ENCODE data around the gene C17orf113. TPM values are rescaled to one million over a fixed set of nuclear protein-coding genes. Genes with fewer than 3 reads are reported as not detected.
A peak's percentile ranks its signal among the peaks of the same experiment; 100 is the strongest.

The C17orf113 gene
- total RNA-seq, 2 donors from 2014 or later: 0.33 to 0.93 TPM

DNA sequence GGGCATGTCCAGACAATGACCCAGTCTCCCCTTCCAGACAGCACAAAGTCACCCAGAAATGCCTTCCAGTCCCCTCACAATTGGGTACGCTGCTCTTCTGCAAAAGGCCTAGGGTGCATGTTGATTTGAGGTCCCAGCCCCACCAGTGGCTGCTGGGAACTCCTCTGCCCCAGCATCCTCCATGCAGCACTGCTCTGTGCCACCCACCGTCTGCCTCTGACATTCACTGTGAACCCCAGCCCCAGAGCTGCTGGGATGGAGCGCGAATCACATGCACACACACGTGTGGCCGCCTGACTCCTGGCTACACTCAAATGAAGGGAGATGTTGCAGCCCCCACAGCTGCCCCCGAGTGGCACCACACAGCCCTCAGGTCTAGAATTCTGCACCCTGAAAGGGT is 1.2 kb upstream of the C17orf113 start:
- no peak for DNase-seq (ENCODE audit: low spot score)
- intact Hi-C loops (cut with DNase I): no loop called here

DNA sequence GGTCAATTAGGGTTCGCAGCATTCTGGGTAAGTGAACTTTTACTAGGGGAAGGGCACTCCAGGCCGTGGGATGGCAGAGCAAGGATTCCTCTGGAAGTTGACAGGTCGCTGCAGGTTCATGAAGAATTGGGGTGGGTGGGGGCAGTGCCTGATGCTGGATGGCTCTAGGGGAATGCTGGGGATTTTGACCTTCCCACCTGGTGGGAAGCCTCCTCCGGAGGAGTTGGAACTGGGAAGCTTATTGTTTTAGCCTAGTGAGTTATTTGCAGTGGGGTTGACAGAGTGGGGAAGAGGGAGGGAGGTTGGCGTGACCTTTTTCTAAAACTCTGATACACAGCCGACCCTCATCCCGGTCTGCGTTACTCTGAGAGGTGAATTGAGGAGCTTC is 606 bp upstream of the C17orf113 start:
- intact Hi-C loops (cut with DNase I): no loop called here
- no peak for DNase-seq (ENCODE audit: low spot score)

DNA sequence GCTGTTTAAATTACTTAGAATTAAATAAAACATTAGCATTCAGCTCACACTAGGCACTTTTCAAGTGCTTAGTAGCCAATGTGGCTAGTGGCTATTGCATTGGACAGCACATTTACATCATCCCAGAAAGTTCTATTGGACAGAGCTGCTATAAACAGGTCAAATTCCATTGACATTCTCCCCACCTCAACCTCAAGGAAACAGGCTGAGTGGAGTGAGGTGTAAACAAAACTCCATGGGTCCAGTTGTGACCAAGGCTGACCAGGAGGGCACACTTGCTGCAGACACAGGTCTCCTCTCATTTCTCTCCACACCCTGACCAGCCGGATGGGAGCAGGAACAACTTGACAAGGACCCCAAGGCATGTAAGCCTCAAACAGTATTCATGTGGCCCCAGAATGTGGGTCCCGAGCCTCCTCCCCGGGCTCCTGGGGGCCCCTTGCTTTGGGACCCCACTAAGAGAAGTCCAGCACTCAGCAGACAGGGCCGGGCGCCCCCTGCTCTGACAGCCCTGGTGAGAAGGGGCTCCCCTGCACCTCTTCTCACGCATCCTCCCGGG is 488 bp downstream of the C17orf113 start:
- intact Hi-C loops (cut with DNase I): no loop called here
- DNase-seq (ENCODE audit: low spot score): no peak

DNA sequence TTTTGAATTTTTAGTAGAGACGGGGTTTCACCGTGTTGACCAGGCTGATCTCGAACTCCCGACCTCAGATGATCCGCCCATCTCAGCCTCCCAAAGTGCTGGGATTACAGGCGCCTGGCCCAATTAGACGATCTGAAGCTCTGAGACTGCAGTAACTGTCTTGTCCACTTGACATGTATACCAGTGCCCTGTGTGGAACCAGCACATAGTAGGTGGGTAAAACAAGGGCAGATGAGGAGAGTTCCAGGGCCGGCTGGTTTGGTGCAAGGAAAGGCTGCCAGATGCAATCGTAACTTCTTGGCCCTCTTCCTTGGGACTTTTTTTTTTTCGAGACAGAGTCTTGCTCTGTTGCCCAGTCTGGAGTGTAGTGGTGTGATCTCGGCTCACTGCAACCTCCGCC is 3.1 kb downstream of the C17orf113 start:
- intact Hi-C loops (cut with DNase I): no loop called here
- no peak for DNase-seq (ENCODE audit: low spot score)

DNA sequence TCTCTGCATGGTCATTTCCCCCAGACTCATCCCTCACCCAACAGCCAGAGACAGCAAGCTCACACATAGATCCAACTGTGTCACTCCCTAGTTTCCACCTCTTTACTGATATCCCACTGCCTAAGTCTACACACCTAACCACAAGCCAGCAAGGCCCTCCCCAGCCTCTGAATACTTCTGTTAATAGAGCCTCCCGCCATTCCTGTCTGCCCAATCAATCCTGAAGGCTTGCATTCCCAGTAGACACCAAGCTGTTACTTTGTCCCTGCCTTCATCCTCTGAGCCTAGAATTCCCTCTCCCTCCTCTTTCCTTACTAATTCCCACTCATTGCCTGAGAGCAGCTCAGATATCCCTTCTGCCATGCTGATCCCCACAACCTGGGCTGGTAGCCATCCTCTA is 4.7 kb downstream of the C17orf113 start:
- intact Hi-C loops (cut with DNase I): no loop called here
- DNase-seq (ENCODE audit: low spot score): no peak

DNA sequence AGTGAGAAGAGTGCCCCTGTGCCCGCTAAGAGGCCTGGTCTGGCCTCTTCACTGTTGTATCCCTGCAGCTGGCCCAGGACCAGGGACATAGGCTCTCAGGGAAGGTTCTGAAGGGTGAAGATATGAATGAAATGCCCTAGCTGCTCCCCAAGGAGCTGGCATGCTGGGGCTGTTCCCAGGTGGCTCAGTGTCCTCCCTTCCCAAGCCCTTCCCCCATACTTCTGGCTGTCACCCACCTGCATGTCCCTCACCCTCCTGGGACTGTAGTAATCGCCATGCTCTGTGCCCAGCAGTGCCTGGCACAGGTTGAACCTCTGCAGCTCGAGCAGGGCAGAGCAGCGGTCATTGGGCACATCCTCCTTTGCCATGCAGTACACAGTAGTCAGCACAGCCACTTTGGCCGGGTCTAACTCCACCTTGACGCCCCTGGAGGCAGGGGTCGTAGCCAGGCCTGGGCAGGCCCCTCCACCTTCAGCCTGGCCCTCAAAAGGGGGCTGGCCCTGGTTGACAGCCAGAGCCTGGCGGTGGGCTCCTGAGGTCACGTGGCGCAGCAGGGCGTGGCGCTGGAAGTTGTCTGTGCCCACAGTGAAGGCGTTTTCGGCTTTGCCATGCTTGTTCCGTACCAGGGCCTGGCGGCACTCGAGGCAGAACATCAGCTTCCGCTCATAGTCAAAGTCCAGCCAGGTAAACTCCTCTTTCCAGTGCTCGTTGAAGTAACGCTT is 7.6 kb downstream of the C17orf113 start:
- DNase-seq (ENCODE audit: low spot score): no peak
- intact Hi-C loops (cut with DNase I): no loop called here

DNA sequence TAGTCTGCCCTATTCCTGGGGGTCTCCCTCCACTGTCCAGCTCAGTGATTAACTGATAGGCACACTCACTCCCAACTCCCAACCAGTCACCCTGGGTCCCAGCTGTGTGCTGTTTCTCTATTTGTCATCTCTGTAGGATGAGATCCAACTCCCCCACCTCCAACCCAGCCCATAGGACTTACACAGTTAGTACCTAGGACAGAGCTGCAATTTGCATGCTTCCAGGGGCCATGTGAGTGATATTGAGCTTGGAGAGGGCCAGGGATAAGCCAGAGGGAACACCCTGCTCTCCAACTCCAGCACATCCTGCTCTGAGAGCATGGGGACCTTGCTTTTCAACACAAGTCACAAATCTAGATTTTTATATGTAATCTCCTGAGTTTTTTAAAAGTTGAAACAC is 8.8 kb downstream of the C17orf113 start:
- intact Hi-C loops (cut with DNase I): no loop called here
- DNase-seq (ENCODE audit: low spot score): no peak

DNA sequence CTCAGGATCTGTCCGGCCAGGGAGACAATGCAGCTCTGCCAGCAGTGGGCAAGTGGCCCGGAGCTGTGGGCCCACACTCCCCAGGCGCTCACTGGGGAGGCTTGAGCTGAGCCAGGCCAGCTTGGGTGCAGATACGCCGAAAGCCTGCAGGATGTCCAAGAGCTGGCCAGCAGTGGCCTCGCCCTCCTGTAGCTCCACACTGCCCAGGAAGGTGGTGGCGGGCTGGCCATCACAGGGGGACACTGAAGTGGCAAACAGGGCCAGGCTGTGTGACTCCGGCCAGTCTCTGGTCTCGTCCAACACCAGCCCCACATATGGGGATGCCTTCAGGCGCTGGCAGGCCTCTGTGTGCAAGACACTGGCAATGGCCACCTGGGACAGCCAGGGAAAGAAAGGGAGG is 9.6 kb downstream of the C17orf113 start:
- DNase-seq (ENCODE audit: low spot score): no peak
- intact Hi-C loops (cut with DNase I): no loop called here

DNA sequence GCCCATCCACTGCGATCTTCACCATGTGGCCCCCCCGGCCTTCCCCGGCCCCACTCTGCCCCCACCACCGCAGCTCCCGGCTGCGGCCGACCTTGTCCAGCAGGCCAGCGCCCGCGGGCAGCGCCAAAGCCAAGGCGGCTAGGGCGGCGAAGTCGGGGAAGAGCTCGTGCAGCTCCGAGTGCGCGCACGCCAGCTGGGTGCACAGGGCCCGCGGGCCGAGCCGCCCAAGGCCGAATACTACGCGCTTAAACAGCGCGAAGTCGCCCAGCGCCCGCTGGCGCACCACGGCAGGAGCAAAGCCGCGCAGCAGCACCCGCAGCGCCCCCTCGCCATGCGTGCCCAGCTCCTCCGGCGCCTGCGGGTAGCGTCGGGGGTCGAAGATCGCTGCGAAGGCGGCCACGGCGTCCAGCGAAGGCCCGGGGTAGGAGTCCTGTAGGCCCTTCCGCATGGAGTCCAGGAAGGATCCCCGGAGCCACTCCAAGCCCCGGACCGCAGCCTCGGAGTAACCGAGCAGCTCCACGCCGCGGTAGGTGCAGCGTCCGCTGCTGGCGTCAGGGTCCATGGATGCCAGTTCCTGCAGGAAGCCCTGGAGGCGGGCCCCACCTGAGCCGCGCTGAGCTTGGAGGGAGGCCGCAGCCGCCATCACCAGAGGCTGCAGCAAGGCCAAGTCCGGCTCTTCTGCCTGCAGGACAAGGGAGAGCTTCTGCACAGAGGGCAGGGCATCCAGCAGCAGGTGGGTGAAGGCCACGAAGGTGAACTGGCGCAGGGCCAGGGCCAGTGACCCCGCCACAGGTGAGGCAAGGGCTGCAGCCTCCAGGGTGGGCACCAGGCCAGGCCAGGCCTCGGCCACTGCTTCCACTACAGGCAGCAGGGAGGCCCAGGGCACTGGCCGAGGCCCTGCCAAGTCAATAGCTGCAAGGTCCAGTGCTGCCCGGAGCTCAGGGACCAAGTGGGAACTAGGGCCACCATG is 10.3 kb downstream of the C17orf113 start:
- intact Hi-C loops (cut with DNase I): no loop called here
- DNase-seq (ENCODE audit: low spot score): no peak

DNA sequence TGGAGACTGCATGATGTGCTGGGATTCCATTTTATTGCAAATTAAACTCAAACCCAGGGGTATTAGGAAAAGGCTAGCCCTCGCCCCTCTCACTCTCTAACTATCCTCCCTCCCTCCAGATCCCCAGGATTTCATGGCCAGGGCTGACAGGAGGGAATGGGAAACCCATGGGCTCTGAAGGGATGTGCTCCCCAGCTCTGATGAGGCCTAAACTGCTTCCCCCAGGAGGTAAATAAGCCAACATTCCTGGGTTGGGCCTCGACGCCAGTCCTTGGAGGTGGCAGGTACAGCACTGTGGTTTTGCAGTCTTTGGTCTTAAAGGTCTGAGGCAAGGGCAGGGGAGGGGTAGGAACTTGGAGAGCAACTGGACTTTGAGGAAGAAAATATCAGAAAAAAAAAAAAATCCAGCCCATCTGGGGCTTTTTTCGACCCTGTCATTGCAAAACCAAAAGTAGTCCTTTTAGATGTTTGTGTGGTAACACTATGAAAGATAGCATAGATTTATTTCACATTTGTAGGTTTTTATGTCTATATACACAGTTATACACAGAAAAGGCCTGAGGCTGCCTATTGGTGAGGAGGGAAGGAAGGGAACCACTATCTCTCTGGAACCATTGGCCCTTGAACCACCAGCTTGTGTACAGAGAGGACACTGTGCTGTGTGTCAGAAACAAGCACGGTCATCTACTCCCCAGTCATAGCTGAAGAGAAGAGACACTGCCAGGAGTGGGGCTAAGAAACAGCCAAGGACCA is 12.0 kb downstream of the C17orf113 start:
- intact Hi-C loops (cut with DNase I): no loop called here

DNA sequence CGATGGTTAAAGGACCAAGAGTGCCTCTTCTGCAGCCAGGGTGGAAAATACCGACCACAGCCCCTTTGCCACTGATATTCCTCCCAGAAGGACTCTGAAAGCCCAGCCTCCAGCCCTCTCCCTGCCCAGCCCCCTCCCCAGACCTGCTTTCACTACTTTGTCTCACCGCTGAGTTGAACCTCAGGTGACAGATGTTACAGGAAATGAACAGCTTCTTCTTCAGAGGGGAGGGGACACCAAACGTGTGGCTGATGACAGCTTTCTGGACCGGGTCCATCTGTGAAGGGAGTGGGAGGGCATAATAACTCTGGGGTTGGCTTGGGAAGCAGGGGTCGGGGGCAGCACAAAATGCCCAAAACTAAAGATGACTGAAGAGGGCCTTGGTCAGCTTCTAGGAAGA is 16.3 kb downstream of the C17orf113 start:
- no peak for DNase-seq (ENCODE audit: low spot score)
- intact Hi-C loops (cut with DNase I): no loop called here

More for the DNA sequence above, 12.0 kb downstream of the C17orf113 start:
- no peak for DNase-seq (ENCODE audit: low spot score)

DNA sequence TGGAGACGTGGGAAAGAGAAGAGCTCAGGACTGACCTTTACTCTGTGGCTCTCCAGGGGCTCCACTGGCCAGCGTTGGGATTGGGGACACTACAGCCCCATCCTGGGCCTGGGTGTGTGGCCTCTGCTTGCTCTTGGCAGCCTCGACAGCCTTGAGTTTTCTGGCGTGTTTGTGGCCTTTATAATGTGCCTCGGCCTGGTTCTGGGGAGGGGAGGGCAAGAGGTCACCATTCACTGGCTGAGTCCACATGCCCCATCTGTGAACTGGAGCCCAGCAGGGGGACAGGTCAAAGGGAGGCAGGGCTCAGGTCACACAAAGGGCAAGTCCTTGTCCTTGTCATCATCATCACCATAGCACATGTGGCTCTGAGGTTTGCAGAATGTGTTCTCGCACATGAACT is 18.8 kb downstream of the C17orf113 start:
- intact Hi-C loops (cut with DNase I): no loop called here
- DNase-seq (ENCODE audit: low spot score): no peak

DNA sequence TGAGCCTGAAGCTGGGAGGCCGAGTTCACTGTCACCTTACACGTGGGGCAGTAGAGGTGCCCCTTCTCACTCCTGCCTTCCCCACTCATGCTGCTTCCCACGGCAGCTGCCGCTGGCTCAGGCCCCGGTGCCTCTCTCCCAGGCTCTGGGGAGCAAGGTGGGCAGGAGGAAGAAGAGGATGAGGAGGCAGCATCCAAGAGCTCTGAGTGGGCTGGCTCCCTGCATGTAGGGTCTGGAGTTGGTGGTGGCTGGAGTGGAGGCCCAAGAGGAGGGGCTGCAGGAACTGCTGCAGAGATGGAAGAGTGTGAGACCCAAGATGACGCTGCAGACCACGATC is 21.6 kb downstream of the C17orf113 start:
- intact Hi-C loops (cut with DNase I): loop anchor here (2.0 to 10.0 kb wide), 3 partner anchors 44 to 89 kb away; partner anchors contain the start of gene DHX58 (in 1 of the 2)

DNA sequence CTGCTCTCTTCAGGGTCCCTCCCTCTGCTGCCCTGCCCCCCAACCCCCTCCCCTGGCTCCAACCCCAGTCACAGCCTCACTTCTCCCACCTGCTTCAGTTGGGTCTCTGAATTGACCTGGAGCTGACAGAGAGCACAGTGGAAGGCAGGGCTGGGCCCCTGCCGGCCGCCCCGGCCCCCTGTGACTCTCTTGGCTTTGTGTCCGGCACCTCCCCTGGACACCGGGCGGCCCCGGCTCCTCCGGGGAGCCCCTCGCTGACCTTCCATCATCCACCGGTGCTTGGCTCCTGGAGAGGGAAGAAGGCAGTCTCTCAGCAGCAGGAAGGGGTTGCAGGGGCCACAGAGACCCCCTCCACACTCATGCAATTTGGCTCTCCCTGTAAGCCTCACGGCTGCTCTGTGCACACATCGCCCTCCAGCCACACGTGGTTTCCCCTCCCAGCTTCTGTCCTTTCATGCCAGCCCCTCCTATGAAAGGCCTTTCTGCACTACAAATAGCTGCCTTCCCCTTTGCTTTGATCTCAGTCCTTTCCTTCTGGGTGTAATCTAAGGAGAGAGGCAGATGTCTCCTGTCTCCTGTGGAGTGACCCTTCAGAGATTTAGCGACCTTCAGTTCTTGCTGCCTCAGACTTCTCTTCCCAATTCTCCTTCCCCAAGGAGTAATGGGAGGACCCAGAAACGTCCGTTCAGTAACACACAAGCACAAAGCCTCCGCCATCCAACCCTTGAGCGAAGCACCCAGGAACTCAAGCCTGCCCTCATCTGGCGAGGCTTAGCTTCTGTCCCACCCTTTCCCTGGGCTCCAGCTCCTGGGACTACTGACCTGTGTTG is 22.2 kb downstream of the C17orf113 start:
- intact Hi-C loops (cut with DNase I): loop anchor here (2.0 to 10.0 kb wide), 3 partner anchors 45 to 89 kb away; partner anchors contain the start of gene DHX58 (in 1 of the 2)
- no peak for DNase-seq (ENCODE audit: low spot score)

More for the DNA sequence above, 21.6 kb downstream of the C17orf113 start:
- no peak for DNase-seq (ENCODE audit: low spot score)

DNA sequence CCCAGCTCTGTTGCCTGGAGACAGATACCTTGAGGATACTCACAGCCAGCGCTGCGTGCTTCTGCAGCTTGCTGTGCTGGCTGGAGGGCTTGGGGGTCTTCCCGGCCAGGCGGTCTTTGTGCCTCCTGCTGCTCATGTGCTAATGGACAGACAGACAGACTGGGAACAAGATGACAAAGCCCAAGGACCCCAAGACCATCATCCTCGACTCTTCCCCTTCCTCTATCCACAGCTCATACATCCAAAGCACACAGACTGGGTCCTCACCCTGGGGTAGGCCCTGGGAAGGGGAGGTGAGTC is 22.9 kb downstream of the C17orf113 start:
- no peak for DNase-seq (ENCODE audit: low spot score)
- intact Hi-C loops (cut with DNase I): loop anchor here (5.0 to 10.0 kb wide), 2 partner anchors 87 to 90 kb away; partner anchors contain the start of gene DHX58 (in 1 of the 2)

DNA sequence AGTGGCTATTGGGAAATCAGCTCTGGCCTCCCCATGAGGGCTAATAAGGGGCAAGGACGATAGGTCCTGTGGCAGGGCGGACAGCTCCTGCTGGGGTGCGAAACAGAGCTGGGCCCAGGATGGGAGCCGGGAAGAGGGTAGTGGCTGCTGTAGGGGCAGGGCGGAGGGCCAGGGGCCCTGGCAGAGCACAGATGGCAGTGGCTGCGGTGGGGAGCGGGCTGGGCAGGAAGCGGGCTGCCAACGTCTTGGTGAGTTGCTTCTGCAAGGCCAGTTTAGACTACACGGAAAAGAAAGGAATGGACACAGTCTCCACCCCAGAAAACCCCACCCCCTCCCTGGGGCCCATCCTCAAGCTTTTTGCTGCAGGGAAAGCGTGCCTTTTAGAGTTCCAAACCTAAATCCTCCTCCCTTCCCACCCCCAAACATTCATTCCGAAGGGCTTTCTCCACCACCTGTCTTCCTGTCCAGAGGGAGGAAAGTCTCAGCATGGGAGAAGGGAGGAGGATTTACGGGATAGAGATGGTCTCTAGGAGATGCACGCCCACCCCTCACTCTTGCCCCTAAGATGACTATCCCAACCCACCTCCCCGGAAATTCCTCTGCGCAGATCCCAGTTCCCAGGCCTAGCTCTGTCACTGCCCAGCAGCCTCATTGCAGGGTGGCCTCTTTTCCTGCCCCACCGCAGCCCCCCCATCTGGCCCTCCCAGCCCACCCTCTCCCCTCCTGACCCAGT is 23.4 kb downstream of the C17orf113 start:
- intact Hi-C loops (cut with DNase I): loop anchor here (5.0 to 10.0 kb wide), 2 partner anchors 88 to 90 kb away; partner anchors contain the start of gene DHX58 (in 1 of the 2)
- DNase-seq (ENCODE audit: low spot score): no peak

DNA sequence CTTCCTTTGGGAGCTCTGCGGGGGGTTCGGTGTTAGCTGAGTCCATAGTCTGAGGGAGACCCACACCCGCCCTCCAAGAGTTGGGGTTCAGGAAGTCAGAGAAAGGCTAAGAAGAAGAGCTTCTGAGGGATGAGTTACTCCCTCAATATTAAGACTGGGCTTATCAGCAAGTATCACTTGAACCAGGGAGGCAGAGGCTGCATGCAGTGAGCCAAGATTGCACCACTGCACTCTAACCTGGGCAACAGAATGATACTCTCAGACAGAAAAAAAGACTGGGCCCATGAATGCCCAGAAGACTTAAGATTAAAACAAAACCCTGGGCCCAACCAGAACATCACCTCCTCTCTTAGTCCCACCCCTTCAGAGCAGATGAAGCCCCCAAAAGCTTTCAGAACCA is 24.5 kb downstream of the C17orf113 start:
- no peak for DNase-seq (ENCODE audit: low spot score)
- intact Hi-C loops (cut with DNase I): loop anchor here (5.0 to 10.0 kb wide), 2 partner anchors 89 to 91 kb away; partner anchors contain the start of gene DHX58 (in 1 of the 2)

DNA sequence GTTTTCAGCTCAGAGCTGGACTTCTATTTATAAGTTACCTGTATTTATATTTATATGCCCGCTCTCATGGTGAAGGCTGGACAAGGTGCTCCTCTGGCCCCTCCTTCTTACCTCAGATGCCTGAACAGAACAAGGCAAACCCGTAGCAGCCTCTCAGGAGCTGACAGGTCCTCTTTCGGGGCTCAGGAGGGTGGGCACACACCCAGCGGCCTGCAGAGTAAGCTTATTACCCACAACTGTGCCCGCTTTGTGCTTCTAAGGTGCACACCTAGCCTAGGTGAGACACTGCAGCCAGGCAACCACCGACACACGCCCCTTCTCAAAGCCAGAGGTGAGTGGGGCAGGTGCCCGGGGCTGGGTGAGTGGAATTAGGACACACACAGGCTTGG is 25.2 kb downstream of the C17orf113 start:
- DNase-seq (ENCODE audit: low spot score): peak; percentile 76
- intact Hi-C loops (cut with DNase I): loop anchor here (5.0 to 10.0 kb wide), 2 partner anchors 90 to 92 kb away; partner anchors contain the start of gene DHX58 (in 1 of the 2)
